ENCODE measurements around the gene ARHGEF25.

Gene ARHGEF25

GRCh38 chr12:57580466-57580795 lies 30.8 kb upstream of the ARHGEF25 start:
- TF ChIP-seq, protein P1, sequence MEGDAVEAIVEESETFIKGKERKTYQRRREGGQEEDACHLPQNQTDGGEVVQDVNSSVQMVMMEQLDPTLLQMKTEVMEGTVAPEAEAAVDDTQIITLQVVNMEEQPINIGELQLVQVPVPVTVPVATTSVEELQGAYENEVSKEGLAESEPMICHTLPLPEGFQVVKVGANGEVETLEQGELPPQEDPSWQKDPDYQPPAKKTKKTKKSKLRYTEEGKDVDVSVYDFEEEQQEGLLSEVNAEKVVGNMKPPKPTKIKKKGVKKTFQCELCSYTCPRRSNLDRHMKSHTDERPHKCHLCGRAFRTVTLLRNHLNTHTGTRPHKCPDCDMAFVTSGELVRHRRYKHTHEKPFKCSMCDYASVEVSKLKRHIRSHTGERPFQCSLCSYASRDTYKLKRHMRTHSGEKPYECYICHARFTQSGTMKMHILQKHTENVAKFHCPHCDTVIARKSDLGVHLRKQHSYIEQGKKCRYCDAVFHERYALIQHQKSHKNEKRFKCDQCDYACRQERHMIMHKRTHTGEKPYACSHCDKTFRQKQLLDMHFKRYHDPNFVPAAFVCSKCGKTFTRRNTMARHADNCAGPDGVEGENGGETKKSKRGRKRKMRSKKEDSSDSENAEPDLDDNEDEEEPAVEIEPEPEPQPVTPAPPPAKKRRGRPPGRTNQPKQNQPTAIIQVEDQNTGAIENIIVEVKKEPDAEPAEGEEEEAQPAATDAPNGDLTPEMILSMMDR (IDR thresholded peaks at IDR 0.05) = no peak
- Histone ChIP-seq H3K27ac (no peak overlapping the region), H3K4me3 (no peak overlapping the region)
- DNase-seq (ENCODE audit: low spot score) = no peak

DNA sequence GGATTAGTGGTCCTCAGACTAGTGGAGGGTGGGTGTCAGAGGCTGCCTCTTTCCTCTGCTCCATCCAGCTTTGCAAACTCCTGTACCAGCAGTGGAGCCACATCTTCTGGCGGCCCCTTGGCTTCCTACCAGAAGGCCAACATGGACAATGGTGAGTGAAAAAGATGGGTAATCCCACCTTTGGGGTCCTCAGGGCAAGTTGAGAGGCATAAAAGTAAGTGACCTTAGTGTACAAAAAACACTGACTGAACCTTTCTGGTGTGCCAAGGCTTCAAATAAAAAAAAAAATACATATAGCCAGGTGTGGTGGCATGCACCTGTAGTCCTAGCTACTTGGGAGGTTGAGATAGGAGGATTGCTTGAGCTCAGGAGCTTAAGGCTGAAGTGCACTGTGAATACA lies 29.4 kb upstream of the ARHGEF25 start:
- TF ChIP-seq, protein P1 (IDR thresholded peaks at IDR 0.05) = no peak
- DNase-seq (ENCODE audit: low spot score) = no peak
- Histone ChIP-seq H3K4me3 (no peak overlapping the region), H3K27ac (no peak overlapping the region)

- no peak for DNase-seq (ENCODE audit: low spot score)
- H3K4me3 ChIP-seq = no peak overlapping the region
- H3K27ac ChIP-seq = no peak overlapping the region
- TF ChIP-seq, protein P1 (IDR thresholded peaks at IDR 0.05) = no peak
Measured at GRCh38 chr12:57582440-57582839, 28.8 kb upstream of the ARHGEF25 start.

DNA sequence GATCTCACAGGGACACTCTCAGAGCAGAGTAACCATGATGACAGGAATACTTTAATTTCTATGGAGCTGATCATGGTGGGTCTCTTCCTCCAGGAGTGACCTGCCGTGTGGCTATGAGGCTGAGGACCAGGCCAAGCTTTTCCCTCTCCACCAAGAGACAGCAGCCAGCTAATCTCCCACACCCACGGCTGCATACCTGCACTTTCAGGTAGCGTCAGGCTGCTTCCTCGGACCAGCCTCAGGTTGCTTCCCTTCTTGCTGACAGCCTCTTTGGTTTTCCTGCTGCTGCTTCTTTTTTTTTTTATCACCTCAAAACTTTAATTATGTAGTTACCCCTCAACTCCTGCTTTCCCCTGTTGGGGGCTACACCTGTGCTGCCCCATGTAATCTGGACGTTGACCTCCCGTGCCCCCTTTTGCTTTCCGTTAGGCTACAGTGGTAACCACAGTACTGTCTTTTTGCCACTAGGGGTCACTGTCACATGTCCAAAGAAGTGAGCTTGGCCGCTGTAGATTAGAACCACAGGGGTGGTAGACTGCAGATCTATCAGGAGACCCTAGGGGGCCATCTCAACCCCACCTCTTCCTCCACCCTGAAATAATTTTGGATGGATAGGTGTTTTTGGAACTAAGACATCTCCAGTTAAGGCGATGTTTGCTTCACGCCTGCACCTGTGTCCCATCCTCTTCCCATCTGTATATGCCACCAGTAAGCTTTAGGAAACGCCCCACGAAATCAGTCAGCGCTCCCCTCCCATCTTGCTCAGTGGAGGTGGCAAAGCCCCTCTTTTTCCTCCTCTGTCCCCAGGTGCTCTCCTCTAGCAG lies 28.0 kb upstream of the ARHGEF25 start:
- no peak overlapping the region for H3K4me3 ChIP-seq
- peak; percentile 79 for DNase-seq (ENCODE audit: low spot score)
- no peak overlapping the region for H3K27ac ChIP-seq
- TF ChIP-seq, protein P1 (IDR thresholded peaks at IDR 0.05) = peak; percentile 76

DNA sequence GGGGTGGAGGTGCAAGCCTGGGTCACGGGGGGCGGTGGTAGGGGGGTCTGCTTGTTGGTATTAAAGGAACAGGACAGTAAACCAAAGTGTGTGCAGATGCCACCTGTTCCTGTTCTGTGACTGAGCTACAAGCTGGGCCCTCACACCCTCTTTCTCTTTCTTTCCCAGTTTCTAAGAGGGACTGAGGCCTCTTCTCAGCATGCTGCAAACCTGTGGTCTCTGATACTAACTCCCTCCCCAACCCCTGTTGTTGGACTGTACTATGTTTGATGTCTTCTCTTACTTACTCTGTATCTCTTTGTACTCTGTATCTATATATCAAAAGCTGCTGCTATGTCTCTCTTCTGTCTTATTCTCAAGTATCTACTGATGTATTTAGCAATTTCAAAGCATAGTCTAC lies 27.2 kb upstream of the ARHGEF25 start:
- DNase-seq (ENCODE audit: low spot score) = no peak
- no peak overlapping the region for H3K27ac ChIP-seq
- H3K4me3 ChIP-seq = no peak overlapping the region
- TF ChIP-seq, protein P1 (IDR thresholded peaks at IDR 0.05) = no peak

DNA sequence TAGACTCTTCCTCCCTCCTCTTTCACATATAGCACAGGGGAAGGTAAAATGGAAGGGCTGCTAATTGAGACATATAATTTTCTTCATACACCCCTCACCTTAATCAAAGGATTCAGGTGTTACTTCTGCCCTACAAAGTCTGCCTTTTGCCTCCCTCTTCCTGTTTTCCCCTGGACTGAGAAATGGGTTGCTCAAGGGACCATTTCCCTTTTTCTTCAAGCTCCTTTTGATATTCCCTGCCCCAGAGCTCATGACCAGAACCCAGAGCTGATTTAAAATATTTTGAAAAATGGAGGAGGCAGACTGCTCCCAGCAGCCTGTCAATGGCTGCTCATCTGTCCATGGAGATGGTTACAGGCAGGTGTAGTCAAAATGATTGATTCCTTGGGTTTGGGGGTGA lies 26.5 kb upstream of the ARHGEF25 start:
- TF ChIP-seq, protein P1 (IDR thresholded peaks at IDR 0.05) = no peak
- DNase-seq (ENCODE audit: low spot score) = no peak
- H3K4me3 ChIP-seq = no peak overlapping the region
- no peak overlapping the region for H3K27ac ChIP-seq

GRCh38 chr12:57585156-57585555 lies 26.1 kb upstream of the ARHGEF25 start:
- TF ChIP-seq, protein P1 (IDR thresholded peaks at IDR 0.05) = no peak
- no peak for DNase-seq (ENCODE audit: low spot score)
- Histone ChIP-seq H3K4me3 (no peak overlapping the region), H3K27ac (no peak overlapping the region)

Measured in coronary artery (tissue), 2 donors.